OCI-LY3 (cell line): ENCODE measurements around the gene CTPS2.

Experiments
- EZH2phosphoT487 ChIP-seq: fragments of 200-600 bp; shearing (Covaris generic); IDR thresholded peaks from 2 replicates; pipeline ENCODE4 v1.6.1; 2018; ENCODE audit warnings: antibody characterized with exemption, mixed run types, low read depth
- TF ChIP-seq, protein P1 (sequence below): fragments of 200-600, 300-600 bp; sonication (generic); IDR thresholded peaks from 2 replicates; pipeline ENCODE4 v1.5.1; 2014; ENCODE audit warnings: antibody characterized with exemption, low read length, low read depth

GRCh38 chrX:16722481-16722880 lies 10.0 kb upstream of the CTPS2 start:
- TF ChIP-seq, protein P1, sequence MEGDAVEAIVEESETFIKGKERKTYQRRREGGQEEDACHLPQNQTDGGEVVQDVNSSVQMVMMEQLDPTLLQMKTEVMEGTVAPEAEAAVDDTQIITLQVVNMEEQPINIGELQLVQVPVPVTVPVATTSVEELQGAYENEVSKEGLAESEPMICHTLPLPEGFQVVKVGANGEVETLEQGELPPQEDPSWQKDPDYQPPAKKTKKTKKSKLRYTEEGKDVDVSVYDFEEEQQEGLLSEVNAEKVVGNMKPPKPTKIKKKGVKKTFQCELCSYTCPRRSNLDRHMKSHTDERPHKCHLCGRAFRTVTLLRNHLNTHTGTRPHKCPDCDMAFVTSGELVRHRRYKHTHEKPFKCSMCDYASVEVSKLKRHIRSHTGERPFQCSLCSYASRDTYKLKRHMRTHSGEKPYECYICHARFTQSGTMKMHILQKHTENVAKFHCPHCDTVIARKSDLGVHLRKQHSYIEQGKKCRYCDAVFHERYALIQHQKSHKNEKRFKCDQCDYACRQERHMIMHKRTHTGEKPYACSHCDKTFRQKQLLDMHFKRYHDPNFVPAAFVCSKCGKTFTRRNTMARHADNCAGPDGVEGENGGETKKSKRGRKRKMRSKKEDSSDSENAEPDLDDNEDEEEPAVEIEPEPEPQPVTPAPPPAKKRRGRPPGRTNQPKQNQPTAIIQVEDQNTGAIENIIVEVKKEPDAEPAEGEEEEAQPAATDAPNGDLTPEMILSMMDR: no peak
- no peak for TF ChIP-seq EZH2phosphoT487
